NCI-H1436 (cell line): ENCODE results near the gene RAB44.

Experiments
- DNase-seq: peaks from one replicate; lab custom pipeline; 2025; lab: John Stamatoyannopoulos, UW

RAB44 gene

DNA sequence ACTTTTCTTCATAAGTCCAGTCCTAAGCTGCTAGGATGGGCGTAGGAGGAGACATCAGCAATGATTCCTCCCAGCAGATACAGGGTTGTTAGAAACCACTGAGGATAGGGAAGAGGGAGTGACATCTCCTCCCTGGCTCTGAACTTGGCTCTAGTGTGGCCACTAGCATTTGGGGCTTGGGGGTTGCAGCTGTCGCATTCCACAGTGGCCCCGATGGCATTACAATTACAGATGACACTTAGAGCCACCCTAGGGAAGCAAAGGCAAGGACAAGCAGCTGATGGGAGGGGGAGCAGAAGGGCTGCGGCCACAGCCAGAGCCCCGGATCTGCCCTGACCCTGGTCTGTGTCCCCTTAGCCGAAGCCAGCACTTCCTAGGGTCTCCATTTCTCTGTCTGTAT is 28.6 kb upstream of the RAB44 start:
- no peak for DNase-seq

DNA sequence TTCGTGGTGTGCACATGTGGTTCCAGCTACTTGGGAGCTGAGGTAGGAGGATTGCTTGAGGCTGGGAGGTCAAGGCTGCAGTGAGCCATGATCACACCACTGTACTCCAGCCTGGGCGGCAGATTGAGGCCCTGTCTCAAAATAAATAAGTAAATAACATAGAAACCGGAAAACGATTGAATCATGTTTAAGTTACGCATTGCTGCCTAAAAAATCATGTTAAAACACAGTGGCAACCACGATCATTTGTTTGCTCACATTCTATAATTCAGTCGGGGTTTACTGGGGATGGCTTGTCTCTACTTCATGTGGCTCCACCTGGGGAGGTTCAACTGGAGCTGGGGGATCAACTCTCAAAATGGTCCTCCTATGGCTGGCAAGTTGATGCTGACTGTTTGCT is 27.4 kb upstream of the RAB44 start:
- DNase-seq: no peak

DNA sequence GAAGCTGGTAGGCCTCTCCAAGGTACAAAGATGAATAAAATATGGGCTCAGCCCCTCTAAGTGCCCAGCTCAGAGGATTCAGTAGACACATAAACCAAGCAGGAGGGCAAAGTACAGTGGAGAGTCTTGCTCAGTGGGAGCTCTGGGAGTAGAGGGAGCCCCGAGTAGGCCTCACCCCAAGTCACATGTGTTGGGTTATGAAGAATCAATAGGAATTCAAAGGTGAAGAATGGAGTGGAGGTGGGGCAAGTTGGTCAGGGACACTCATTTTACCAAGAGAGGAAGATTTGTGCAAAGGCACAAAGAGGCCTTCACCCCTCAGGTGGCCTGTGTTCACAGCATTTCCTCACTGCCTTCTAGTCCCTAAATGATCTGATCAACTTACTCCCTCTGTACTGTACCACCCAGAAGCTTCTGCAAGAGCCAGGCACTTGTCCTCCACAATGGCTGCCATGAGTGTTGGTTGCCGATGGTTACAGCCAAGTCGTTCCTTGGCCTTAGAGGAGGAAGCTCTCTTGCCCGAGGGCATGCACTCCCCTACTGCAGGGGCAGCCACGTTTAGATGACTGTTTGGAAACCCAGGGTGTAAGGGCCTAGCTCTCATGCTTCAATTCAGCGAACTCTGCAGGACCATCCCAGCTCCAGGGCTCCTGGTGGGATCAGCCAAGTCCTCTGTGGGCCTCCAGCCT is 25.8 kb upstream of the RAB44 start:
- DNase-seq: no peak

DNA sequence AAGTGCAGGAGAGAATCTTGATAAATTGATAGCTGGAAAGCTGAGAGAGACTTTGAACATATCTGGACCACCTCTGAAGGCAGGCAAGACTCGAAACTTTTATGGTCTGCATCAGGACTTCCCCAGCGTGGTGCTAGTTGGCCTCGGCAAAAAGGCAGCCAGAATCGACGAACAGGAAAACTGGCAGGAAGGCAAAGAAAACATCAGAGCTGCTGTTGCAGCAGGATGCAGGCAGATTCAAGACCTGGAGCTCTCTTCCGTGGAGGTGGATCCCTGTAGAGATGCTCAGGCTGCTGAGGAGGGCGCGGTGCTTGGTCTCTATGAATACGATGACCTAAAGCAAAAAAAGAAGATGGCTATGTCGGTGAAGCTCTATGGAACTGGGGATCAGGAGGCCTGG is 23.7 kb upstream of the RAB44 start:
- no peak for DNase-seq

DNA sequence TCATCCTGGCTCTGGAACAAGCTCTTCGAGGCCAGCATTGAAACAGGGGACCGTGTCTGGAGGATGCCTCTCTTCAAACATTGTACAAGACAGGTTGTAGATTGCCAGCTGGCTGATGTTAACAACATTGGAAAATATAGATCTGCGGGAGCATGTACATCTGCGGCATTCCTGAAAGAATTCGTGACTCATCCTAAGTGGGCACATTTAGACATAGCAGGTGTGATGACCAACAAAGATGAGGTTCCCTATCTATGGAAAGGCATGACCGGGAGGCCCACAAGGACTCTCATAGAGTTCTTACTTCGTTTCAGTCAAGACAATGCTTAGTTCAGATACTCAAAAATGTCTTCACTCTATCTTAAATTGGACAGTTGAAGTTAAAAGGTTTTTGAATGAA is 22.7 kb upstream of the RAB44 start:
- DNase-seq: no peak

DNA sequence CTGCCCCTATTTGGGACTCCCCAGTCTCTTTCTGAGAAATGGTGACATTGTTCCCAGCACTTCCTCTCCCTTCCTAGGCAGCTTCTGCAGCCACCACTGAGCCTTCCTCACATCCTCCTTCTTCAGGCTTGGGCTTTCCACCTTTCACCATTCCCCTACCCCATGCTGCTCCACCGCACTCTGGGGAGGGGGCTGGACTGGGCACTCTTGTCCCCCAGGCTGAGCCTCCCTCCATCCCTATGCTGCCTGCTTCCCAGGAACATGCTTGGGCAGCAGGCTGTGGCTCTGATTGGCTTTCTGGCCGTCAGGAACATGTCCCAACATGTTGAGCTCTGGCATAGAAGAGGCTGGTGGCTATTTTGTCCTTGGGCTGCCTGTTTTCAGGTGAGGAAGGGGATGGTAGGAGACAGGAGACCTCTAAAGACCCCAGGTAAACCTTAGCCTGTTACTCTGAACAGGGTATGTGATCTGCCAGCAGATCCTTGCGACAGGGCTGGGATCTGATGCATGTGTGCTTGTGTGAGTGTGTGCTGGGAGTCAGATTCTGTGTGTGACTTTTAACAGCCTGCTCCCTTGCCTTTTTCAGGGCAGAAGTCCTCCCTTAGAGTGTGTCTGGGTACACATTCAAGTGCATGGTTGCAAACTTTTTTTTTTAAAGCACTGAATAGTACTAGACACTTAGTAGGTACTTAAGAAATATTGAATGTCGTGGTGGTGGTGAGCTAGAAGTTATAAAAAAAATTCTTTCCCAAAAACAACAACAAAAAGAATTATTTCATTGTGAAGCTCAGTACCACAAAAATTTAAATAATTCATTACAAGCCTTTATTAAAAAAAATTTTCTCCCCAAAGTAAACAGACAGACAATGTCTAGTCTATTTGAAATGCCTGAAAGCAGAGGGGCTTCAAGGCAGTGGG is 21.2 kb upstream of the RAB44 start:
- no peak for DNase-seq

DNA sequence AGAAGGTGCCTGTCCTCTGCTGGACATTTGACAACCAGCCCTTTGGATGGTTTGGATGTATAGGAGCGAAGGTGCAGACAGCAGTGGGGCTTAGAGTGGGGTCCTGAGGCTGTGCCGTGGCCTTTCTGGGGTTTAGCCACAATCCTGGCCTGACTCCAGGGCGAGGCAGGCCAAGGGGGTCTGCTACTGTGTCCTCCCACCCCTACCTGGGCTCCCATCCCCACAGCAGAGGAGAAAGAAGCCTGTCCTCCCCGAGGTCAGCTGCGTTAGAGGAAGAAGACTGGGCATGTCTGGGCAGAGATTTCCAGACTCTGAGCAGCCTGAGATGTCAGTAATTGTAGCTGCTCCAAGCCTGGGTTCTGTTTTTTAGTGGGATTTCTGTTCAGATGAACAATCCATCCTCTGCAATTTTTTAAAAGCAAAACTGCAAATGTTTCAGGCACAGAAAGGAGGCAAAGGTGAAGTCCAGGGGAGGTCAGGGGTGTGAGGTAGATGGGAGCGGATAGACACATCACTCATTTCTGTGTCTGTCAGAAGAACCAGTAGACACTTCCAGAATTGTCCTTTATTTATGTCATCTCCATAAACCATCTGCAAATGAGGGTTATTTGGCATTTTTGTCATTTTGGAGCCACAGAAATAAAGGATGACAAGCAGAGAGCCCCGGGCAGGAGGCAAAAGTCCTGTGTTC is 20.4 kb upstream of the RAB44 start:
- DNase-seq: no peak

DNA sequence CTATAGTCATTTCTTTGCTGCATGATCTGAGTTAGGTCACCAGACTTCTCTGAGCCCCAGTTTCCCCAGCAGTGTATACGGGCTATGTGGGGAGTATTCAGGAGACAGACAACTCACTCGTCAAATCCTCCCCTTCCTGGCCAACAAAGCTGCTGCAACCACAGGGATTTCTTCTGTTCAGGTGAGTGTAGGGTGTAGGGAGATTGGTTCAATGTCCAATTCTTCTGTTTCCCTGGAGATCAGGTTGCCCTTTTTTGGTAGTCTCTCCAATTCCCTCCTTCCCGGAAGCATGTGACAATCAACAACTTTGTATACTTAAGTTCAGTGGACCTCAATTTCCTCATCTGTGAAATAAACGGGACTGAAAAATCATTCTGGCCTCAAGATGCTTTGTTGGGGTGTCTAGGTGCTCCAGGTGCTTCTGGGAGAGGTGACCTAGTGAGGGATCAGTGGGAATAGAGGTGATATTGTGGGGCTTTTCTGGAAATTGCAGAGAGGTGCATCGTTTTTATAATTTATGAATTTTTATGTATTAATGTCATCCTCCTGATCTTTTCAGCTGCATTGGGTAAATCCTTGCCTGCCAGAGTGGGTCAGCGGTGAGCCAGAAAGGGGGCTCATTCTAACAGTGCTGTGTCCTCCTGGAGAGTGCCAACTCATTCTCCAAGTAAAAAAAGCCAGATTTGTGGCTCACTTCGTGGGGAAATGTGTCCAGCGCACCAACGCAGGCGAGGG is 19.7 kb upstream of the RAB44 start:
- no peak for DNase-seq

DNA sequence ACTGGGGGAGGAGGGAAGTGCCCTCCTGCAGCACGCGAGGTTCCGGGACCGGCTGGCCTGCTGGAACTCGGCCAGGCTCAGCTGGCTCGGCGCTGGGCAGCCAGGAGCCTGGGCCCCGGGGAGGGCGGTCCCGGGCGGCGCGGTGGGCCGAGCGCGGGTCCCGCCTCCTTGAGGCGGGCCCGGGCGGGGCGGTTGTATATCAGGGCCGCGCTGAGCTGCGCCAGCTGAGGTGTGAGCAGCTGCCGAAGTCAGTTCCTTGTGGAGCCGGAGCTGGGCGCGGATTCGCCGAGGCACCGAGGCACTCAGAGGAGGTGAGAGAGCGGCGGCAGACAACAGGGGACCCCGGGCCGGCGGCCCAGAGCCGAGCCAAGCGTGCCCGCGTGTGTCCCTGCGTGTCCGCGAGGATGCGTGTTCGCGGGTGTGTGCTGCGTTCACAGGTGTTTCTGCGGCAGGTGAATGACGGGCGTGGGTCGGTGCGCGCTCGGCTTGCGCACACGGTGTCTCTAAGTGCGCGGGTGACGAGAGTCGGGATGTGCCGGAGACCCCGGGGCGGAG is 19.1 kb upstream of the RAB44 start, which contains the start of gene CDKN1A:
CDKN1A (plus strand) TSS at position 227 of the 555 bp plus-strand sequence. CDS start 5,388 bp downstream, outside the sequence.
- DNase-seq: peak; percentile 79

DNA sequence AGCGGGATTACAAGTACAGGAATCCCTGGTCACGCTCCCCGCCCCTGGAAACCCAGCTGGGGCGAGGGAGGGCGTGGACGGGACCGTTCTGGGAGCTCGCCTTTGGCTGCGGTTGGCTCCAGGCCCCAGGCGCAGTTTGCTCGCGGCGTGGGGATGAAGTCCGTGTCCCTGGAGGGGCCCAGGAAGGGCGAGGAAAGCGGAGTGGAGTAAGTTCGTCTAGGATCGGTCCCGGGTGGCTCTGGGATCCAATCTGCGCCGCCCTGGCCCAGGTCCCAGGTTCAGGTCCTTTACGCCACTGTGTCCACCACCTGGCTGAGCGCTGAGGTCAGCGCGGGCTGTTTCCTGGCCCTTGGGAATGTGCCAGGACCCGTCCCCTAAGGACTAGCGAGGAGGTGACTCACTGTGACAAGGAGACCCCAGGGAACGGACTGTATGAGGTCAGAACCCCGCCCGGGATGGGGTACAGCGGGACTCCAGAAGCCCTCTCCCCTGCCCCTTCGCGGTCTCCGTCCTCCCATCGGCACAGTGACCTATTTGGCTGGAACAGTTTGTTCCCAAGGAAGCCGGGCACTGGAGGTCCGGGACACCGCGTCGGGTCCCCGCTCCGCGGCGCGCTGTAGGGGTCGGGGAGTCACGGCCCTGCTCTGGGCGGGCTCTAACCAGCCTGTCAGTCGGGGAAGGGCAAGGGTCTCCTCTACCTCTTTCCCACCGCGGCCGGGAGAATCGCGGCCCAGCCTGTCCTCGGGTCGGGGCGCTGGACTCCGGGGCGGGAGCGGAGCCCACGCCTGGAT is 18.4 kb upstream of the RAB44 start:
- DNase-seq: peak; percentile 74

DNA sequence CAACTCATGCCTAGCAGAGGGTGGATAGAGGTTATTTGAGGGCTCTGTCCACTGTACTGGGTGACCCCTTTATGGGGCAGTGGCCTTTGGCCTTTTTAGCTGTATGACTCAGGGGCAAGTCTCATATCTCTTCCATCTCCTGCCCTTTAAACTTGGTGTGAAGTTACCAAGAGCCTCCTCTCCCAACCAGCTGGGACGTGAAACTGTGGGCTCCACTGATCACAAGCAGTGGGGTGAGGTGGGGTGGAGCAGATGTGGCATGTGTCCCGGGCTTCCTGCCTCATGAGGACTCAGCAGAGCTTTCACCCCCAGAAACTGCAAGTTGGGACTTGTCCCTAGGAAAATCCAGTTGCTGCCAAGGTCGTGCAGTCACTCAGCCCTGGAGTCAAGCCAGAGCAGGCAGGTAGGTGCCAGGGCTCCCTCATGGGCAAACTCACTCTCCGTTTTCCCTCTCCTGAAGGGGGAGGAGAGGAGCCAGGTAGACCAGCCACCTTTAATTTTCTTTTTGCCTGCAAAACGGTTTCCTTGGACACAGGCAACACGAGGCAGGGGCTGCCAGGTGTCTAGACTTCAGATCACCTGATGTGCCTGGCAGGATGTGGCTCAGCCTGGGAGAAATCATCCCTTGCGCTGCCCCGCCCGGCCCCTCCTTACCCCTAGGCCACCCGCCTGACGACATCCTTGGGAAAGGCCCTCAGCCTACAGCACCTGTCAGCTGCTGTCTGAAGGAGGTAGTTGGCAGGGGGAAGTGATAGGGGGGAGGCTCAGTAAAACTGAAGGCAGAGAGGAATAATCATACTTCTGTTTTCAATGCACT is 15.1 kb upstream of the RAB44 start:
- peak; percentile 77 for DNase-seq

DNA sequence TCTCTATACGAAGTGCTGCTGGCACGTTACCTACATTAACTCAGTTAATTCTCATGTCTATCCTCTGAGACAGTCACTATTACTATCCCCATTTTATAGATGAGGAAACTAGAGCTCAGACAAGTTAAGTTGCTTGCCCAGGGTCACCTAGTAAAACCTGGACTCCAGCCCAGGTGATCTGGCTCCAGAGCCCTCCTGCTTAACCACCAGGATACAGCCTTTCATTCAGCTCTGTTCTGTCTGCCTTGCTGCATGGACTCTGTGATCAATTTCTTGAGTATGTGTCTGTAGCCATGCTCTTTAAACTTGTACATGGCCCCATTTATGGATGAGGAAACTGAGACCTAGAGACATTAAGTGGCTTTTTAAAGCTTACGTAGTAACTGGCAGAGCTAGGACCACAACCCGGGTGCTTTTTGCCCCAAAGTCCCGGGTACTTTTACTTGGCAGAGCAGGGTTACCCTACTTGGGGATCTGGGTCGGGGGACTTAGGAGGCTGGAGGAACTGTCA is 14.4 kb upstream of the RAB44 start:
- DNase-seq: no peak

DNA sequence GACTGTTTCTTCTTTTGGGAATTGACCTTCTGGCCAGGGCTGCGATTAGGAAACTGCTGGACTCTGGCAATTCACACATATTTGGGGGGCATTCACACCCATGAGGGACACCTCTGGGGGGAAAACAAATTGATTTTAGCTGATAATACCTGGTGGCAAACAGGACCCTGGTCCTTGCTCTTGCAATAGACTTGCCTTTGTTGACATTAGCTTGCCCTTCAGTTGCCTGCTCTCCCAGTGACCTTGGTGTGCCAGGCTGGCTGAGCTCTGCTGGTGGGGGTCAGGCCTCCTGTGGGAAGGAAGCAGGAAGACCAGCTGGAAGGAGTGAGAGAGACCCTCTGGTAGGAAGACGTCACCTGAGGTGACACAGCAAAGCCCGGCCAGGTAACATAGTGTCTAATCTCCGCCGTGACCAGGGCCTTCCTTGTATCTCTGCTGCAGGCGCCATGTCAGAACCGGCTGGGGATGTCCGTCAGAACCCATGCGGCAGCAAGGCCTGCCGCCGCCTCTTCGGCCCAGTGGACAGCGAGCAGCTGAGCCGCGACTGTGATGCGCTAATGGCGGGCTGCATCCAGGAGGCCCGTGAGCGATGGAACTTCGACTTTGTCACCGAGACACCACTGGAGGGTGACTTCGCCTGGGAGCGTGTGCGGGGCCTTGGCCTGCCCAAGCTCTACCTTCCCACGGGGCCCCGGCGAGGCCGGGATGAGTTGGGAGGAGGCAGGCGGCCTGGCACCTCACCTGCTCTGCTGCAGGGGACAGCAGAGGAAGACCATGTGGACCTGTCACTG is 13.8 kb upstream of the RAB44 start:
- no peak for DNase-seq

DNA sequence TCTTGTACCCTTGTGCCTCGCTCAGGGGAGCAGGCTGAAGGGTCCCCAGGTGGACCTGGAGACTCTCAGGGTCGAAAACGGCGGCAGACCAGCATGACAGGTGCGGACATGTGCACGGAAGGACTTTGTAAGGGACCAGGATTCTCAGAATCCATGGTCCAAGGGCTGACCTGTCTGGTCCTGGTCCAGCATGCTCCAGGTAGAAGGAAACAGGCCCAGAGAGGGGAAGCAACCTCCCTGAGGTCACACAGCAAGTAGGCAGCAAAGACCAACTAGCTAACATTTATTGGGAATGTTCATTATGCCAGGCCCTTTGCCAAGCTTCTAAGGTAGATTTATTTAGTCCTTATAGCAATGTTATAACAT is 13.2 kb upstream of the RAB44 start:
- DNase-seq: no peak

DNA sequence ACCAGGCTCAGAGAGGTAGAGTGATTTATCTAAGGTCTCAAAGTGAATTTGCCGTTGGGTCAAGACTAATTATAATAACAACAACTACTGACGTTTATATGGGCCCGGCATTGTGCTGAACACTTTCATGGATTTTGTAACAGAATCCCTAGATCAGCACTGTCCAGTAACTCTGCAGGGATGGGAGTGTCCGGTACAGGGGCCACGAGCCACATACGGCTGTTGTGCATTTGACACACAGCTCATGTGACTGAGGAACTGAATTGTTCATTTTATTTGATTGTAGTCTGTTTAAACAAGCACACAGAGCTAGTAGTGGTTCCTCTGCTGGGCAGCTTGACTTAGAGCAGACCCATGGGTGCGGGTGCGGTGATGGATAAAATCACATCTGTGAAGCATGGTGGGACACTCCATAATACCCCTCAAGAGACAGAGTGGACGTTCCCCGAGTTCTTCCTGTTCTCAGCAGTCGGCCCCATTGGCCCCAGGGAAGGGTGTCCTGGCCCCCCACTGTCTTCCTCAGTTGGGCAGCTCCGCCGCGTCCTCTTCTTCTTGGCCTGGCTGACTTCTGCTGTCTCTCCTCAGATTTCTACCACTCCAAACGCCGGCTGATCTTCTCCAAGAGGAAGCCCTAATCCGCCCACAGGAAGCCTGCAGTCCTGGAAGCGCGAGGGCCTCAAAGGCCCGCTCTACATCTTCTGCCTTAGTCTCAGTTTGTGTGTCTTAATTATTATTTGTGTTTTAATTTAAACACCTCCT is 12.3 kb upstream of the RAB44 start:
- DNase-seq: no peak

DNA sequence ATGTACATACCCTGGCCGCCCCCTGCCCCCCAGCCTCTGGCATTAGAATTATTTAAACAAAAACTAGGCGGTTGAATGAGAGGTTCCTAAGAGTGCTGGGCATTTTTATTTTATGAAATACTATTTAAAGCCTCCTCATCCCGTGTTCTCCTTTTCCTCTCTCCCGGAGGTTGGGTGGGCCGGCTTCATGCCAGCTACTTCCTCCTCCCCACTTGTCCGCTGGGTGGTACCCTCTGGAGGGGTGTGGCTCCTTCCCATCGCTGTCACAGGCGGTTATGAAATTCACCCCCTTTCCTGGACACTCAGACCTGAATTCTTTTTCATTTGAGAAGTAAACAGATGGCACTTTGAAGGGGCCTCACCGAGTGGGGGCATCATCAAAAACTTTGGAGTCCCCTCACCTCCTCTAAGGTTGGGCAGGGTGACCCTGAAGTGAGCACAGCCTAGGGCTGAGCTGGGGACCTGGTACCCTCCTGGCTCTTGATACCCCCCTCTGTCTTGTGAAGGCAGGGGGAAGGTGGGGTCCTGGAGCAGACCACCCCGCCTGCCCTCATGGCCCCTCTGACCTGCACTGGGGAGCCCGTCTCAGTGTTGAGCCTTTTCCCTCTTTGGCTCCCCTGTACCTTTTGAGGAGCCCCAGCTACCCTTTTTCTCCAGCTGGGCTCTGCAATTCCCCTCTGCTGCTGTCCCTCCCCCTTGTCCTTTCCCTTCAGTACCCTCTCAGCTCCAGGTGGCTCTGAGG is 11.5 kb upstream of the RAB44 start:
- no peak for DNase-seq

DNA sequence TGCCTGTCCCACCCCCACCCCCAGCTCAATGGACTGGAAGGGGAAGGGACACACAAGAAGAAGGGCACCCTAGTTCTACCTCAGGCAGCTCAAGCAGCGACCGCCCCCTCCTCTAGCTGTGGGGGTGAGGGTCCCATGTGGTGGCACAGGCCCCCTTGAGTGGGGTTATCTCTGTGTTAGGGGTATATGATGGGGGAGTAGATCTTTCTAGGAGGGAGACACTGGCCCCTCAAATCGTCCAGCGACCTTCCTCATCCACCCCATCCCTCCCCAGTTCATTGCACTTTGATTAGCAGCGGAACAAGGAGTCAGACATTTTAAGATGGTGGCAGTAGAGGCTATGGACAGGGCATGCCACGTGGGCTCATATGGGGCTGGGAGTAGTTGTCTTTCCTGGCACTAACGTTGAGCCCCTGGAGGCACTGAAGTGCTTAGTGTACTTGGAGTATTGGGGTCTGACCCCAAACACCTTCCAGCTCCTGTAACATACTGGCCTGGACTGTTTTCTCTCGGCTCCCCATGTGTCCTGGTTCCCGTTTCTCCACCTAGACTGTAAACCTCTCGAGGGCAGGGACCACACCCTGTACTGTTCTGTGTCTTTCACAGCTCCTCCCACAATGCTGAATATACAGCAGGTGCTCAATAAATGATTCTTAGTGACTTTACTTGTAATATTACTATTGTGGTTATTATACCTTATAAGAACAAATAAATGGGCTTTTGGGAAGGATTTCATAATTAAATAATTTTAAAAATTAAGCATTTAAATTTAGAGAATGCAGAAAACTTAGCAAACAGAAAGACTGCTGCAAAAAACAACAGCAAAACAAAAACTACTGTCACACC is 10.7 kb upstream of the RAB44 start:
- no peak for DNase-seq
